ENCODE measurements around the gene HRCT1. TPM values are rescaled to one million over a fixed set of nuclear protein-coding genes. Genes with fewer than 3 reads are reported as not detected.

Gene HRCT1
- total and polyA plus RNA-seq, 12 donors = 0.35 to 5.9 (median 1.7) TPM; not detected in 3

DNA sequence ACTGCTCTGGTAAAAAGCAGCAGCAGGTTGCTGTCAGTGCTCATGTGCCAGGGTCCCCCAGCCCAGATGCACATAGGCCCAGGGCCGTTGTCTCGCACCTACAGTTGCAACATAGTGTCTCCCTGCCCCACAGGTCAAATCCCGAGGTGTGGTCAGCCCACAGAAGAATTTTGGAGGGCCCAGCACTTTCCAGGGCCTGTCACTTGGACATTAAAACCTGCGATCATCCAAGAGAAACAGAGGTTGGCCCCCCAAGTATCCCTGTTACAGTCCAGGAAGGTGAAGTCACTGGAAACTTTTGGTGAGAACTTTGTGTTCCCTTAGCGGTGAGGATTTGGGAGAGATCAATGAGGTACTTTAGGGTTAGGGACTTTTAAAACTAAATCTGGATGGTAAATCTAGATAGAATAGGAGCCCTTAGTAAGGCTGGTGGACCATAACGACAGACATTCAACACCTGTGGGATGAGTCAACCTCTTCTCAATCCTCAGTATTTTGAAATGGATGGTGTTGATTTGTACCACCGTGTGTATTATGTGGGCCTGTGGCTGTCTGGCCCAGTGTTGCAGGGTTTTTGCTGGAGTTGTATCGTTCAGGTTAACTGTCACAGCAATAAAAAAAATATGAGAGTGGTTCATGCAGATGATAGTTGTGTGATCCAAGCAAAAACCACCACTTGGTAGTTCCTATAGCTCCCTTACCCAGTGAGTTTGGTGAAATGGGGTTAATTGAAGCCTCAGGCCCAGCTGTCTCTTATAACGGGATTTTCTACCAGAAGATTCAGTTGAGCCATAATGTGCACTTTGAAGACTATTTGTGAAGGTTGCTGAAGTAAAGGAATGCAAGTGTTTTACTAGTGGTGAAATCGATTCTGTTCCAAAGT is 32.7 kb downstream of the HRCT1 start:
- no peak for DNase-seq
- Histone ChIP-seq H3K27ac (no peak overlapping the region), H3K9me3 (replicated peaks in 1 of 3) (no peaks in the 10 kb centered on the region), H3K36me3 (replicated peaks in 1 of 2) (no peaks in the 10 kb centered on the region), H3K27me3 (no peaks in the 10 kb centered on the region), H3K4me1 (replicated peaks in 1 of 2) (no peaks in the 10 kb centered on the region), H3K4me3 (no peak overlapping the region)
- WGBS, 4 donors = 81 to 87% (median 85%) methylated on average over 10 of the region's 10 CpGs
- intact Hi-C loops (cut with DNase I) = no loop called here
- TF ChIP-seq, protein P1, sequence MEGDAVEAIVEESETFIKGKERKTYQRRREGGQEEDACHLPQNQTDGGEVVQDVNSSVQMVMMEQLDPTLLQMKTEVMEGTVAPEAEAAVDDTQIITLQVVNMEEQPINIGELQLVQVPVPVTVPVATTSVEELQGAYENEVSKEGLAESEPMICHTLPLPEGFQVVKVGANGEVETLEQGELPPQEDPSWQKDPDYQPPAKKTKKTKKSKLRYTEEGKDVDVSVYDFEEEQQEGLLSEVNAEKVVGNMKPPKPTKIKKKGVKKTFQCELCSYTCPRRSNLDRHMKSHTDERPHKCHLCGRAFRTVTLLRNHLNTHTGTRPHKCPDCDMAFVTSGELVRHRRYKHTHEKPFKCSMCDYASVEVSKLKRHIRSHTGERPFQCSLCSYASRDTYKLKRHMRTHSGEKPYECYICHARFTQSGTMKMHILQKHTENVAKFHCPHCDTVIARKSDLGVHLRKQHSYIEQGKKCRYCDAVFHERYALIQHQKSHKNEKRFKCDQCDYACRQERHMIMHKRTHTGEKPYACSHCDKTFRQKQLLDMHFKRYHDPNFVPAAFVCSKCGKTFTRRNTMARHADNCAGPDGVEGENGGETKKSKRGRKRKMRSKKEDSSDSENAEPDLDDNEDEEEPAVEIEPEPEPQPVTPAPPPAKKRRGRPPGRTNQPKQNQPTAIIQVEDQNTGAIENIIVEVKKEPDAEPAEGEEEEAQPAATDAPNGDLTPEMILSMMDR (IDR thresholded peaks at IDR 0.05) = no peak
- no peak for TF ChIP-seq POLR2A (IDR thresholded peaks at IDR 0.05)

DNA sequence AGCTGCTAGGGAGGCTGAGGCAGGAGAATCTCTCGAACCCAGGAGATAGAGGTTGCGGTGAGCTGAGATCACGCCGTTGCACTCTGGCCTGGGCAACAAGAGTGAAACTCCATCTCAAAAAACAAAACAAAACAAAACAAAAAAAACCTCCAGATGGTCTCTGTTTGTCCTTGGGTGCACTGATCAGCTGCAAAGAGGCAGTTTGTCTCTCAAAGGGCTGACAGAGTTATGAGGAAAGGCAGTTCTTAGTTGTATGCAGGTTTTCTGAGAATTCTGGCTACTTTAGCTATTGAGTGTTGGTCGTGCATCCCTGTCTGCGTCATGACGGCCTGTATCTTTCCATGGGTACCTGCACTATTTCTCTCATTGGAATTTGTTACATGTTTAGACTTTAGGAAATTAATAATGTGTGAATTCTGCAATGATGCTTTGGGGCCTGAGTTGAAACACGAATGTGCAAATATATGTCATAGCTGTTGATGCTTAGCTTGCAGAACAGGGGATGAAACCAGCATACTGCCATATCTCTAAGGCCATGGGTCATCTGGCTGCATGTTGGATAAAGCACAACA is 33.8 kb downstream of the HRCT1 start:
- Histone ChIP-seq H3K27ac (no peak overlapping the region), H3K36me3 (replicated peaks in 1 of 2) (no peaks in the 10 kb centered on the region), H3K4me1 (replicated peaks in 1 of 2) (no peaks in the 10 kb centered on the region), H3K9me3 (replicated peaks in 1 of 3) (no peaks in the 10 kb centered on the region), H3K4me3 (no peak overlapping the region), H3K27me3 (no peaks in the 10 kb centered on the region)
- TF ChIP-seq POLR2A (IDR thresholded peaks at IDR 0.05) = no peak
- TF ChIP-seq, protein P1 (IDR thresholded peaks at IDR 0.05) = no peak
- intact Hi-C loops (cut with DNase I) = no loop called here
- WGBS, 4 donors = 74 to 83% (median 83%) methylated on average over 8 of the region's 8 CpGs
- DNase-seq = no peak

DNA sequence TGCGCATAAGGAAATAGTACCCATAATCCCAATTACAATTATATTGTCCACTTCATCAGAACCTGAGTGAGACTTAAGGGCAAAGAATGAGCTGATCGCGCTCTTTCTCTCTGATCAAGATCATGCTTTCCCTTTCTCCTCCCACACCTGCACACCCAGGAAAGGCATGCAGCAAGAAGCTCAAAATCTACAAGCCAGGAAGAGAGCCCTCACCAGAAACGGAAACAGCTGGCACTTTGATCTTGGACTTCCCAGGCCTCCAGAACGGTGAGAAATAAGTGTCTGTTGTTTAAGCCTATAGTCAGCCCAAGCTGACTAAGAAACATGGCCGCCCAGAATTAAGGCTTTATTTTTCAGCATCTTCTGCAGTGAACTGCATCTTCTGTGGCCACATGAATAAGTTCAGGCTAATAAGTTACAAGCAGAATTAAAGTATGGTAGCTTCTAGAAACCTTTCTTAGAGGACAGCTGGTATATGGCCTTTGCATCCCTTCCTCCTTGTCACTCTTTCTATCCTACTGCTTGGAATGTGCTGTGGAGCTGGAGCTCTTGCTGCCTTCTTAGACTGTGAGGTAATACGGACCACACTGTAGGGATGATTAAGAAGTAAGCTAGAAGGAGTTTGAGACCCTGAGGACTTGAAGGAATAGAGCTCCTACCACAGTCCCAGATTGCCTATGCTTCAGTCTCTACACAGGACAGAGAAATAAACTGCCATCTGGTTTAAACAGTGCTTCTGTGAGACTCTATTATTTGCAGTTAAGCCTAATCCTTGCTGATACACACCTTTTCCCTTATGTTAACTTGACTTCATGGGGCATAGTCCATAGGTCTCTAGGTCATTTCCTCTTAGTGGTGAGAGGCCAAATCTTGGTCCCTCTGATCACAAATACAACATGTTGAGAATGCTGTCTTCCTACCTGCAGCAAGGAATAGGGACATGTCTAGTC is 34.7 kb downstream of the HRCT1 start:
- Histone ChIP-seq H3K4me3 (no peak overlapping the region), H3K4me1 (replicated peaks in 1 of 2) (peaks cover 0 to 5% of the 10 kb centered on the region in 2 donors), H3K27me3 (no peaks in the 10 kb centered on the region), H3K9me3 (replicated peaks in 1 of 3) (no peaks in the 10 kb centered on the region), H3K27ac (no peak overlapping the region), H3K36me3 (replicated peaks in 1 of 2) (no peaks in the 10 kb centered on the region)
- no peak for DNase-seq
- WGBS, 4 donors = 66 to 87% (median 76%) methylated on average over 7 of the region's 7 CpGs
- intact Hi-C loops (cut with DNase I) = no loop called here
- no peak for TF ChIP-seq POLR2A (IDR thresholded peaks at IDR 0.05)
- TF ChIP-seq, protein P1 (IDR thresholded peaks at IDR 0.05) = no peak

DNA sequence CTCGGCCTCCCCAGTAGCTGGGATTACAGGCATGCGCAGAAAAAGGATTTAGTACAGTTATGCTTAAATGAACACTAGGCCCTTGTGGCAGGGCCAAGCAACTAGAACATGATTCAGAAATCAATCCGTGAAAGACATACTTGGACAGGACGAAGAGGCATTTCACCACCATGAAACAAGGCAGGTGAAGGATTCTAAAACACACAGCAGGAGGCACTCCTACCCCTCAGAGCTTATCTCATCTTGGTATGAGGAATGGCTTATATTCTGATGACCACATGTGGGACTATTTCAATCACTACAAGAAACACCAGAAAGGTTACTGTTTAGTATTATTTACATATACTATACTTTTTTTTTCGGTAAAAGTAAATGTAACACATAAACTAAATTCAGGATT is 36.3 kb downstream of the HRCT1 start:
- Histone ChIP-seq H3K4me1 (replicated peaks in 1 of 2) (peaks cover 0 to 5% of the 10 kb centered on the region in 2 donors), H3K27ac (no peak overlapping the region), H3K27me3 (no peaks in the 10 kb centered on the region), H3K9me3 (replicated peaks in 1 of 3) (no peaks in the 10 kb centered on the region), H3K36me3 (replicated peaks in 1 of 2) (no peaks in the 10 kb centered on the region), H3K4me3 (no peak overlapping the region)
- no peak for TF ChIP-seq POLR2A (IDR thresholded peaks at IDR 0.05)
- TF ChIP-seq, protein P1 (IDR thresholded peaks at IDR 0.05) = no peak
- intact Hi-C loops (cut with DNase I) = no loop called here
- 77 to 96% (median 87%) methylated on average over 5 of the region's 5 CpGs for WGBS, 4 donors
- DNase-seq = no peak

Measured in adrenal gland (tissue), 12 donors.